Hematopoietic multipotent progenitor cell treated with erythropoietin and hydrocortisone succinate and interleukin-3 and kit ligand, for 17 days (in vitro differentiated cells): ENCODE measurements around the gene EIF6.

Source experiments
- DNase-seq: peaks from one replicate; pipeline ENCODE4 v3.0.0-alpha.2; 2015; ENCODE audit warnings: low spot score

Gene EIF6

DNA sequence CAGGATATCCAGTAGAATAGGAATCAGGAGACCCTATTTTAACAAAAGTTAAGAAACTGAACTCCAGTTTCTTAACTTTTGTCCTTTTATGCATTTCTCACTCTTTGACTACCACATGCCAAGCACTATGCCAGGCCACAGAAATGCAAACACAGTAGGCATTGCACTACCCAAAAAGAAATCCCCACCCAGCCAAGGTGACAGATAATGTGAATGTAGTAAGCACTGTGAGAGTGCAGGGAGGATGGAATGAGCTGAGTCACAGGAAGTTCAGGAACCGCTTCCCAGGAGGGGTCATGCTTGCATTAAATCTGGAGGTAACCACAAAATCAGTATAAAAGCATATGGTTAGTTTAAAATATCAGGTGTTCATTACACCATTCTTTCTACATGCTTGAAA lies 27.7 kb upstream of the EIF6 start:
- DNase-seq: no peak

GRCh38 chr20:35311822-35312221 lies 27.2 kb upstream of the EIF6 start:
- DNase-seq: no peak

DNA sequence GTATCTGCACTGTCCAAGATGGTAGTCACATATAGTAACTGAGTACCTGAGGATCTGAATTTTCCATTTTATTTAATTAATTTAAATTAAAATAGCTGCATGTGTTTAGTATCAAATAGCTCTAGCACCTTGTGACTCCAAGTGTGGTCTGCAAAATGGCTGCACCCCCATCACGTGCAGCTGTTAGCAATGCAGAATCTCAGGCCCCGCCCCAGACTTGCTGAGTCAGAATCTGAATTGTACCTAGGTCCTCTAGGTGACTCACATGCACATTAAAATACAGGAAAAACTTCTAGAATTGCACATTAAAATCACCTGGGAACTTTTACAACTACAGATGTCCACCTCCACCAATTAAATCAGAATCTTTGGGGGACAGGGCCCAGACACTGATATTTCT lies 26.8 kb upstream of the EIF6 start:
- DNase-seq: no peak

- DNase-seq: no peak
These were observed 23.4 kb upstream of the EIF6 start for GRCh38 chr20:35307666-35308653.

GRCh38 chr20:35306931-35307517 lies 22.5 kb upstream of the EIF6 start:
- peak; percentile 32 for DNase-seq

DNA sequence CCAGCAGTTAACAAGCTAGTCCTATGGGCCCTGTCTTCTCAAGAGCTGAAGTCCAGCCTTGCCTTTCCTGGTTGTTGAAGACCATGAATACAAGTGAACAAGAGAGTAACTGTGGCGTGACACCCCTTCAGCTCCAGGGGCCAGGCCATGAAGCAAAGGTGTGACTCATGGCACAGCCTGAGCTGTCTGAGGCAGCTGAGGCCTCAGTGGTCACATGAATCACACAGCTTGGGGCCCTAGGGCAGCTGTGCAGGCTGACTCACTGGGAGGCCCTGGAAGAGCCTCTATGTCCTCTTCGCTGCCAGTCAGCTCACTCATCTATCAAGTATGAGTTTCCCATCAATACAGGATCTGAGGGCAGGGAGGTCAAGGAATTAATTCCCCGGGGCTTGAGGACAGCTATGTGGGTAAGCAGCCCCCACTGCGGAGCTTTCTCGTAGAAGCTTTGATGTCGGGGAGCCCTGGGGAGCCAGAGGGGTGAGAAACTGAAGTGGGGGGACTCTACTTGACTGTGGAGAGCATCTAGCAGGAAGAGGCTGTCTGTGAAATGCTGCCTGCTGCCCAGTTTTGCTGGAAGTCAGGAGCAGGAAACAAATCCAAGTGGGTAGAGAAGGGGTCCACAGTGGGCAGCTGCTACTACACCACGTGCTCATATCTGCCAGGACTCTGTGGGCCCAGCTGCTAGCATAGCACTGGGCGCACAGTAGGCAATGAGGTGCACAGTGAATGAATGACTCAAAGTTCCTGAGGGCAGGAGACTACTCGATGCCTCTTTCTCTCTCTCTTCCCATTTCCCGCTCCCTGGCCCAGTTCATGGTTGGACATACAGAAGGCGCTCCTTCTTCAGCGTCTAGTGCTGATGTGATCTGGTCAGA lies 21.3 kb upstream of the EIF6 start:
- peak; percentile 13 for DNase-seq

- no peak for DNase-seq
These were observed 20.4 kb upstream of the EIF6 start for GRCh38 chr20:35304956-35305355.

GRCh38 chr20:35303735-35304491 lies 19.3 kb upstream of the EIF6 start:
- DNase-seq: peak; percentile 82

GRCh38 chr20:35303382-35303734 lies 18.8 kb upstream of the EIF6 start:
- DNase-seq: no peak

DNA sequence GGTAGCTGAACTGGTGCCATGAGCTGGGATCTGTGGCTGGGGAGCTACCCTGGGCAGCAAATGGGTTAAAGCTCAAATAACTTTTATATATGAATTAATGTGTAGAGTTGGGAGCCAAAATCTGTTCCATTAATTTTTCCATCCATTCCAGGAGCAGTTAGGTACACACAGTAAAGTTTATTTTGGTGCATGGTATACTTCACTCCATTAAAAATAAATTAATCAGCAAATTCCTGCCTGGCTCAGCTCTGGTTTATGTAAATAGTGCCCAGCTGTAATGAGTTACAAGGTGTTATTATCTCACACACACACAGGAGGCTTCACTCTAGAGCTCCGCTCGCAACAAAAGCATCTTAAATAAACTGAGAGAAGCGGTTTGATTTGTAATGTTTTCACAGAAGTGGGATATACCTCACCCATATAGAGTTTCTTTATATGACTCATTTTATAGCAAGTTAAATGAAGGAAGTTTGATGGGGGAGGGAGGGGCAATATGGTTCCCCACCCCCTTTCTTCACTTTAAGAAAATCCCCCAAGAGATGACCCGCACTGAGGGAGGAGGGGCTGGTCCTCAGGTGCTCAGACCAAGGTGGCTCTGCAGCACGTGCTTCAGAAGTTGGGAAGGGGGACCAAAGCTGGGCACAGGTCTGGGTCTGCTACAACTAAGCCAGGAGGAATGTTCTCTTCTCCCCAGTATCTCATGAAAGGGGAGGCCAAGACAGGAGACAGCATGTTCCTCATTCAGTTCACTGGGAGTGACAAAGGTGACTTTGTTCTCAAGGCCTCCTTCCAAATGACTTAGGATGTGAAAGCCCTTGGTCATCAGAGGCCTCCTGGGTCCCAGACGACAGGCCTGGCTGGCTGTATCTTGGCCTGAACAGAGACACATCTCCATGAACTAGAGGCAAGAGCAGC lies 18.1 kb upstream of the EIF6 start:
- DNase-seq: no peak

DNA sequence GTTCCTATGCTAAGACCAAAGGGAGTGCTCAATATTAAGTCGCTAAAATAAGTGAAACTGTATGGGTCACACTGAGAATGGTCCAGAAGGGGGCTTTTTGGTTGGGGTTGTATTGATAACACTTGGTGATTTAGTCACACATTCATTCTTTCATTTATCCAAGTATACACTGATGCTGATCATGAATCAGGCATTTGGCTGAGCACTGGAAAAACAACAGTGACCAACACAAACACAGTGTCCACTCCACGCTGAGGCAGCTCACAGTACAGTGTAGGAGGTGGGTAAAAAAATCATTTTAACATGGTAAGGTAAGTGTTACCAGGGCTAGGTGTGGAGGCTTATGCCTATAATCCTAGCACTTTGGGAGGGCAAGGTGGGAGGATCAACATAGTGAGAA lies 16.9 kb upstream of the EIF6 start:
- no peak for DNase-seq

DNA sequence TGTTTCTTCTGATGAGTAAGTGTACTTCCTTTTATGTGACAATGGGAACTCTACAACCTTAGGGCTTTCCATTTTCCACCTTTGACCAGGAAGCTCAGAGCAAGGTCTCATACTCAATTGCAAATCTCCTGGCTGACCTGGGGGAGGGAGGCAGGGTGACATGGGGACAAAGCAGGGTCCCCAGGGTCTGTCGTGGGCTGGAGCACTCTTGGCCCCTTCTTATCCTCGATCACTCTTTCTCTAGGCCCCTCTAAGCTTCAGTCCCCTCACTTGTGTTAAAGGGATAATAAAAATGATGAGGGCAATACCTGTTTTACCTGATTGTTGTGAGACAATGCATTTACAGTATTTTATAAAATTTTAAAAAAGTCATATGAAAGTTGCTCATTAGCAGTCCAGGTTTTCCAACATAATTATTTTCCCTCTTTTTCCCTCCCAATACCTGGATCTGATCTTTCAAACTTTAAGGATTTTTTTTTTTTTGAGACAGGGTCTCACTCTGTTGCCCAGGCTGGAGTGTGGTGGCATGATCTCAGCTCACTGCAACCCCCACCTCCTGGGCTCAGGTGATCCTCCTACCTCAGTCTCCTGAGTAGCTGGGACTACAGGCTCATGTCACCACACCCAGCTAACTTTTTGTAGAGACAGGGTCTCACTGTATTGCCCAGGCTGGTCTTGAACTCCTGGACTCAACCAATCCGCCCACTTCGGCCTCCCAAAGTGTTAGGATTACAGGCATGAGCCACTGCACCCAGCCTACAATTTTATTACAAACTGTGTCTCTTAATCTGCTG lies 16.1 kb upstream of the EIF6 start:
- DNase-seq: no peak

DNA sequence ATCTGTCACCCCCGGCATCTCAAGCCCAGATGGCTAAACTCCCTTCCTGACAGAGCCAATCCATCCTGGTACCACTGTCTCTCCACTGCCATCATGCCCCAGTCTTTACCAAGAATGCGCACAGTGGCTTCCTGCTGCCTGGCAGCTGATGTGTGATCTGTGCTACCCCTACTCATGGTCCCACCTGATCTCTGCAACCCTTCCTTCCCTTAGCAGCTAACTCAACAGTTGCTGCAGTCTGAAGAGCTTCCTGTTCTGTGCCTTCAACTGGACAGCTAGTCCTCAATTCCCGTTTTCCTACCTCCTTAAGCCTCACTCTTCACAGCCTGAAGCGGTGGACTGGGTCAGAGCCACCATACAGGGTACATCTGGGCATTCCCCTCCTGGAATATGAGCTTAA lies 15.2 kb upstream of the EIF6 start:
- DNase-seq: no peak

DNA sequence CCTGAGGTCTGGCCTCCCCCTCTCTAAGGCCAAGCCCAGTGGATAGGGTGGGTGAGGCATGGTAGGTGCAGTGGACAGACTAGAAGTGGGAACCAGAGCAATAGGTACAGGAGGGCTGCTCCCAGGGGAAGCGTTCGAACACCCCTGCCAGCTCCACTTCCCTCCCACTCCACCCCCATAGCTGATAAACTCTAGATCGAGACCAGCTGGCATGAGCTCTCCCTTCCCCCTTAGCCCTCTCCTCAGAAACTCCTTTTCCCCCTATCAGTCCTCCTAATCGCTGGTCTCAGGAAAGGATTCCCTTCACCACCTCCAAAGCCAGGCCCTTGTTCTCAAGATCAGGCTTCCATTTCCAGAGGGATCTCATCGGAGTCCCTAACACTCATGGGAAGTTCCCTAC lies 13.7 kb upstream of the EIF6 start:
- DNase-seq: no peak

GRCh38 chr20:35297740-35298139 lies 13.2 kb upstream of the EIF6 start:
- DNase-seq: no peak

GRCh38 chr20:35297155-35297554 lies 12.6 kb upstream of the EIF6 start:
- no peak for DNase-seq

DNA sequence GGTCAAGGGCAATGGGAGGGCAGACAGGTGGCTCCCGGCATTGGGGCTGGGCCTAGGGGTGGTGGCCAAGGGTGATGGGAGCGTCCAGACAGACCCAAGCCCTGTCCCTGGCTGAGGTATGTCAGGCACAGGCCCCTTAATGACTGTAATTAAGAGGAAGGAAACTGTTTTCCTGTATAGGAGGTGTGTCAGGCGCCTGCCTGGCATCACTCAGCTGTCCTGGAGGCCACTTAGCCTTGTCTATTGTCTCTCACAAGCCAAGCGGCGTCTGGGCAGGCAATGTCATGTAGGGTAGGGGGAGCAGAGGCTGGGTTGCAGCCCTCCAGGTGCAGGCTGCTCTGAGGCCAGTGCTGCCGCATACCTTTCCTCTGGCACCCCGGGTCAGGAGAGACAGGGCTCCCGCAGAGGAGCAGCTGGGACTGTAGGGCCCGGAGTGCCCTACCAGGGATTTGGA lies 11.6 kb upstream of the EIF6 start:
- DNase-seq: no peak

DNA sequence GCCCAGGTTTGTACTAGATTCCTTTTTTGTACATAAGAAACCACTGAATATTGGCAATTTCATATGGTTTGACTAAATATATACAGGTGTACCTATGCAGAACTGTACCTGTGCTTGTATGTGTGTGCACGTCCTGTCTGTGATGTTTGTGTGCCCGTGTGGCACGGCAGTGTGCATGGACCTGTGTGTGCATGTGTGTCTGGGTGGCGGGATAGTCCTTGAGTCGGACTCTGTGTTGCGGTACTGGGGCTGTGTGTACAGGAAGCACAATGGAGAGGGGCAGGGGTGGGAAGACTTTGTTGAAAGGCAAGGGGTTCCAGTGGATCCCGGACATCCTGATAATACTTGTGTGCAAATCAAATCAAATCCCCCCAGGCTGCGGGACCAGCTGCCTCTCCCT lies 11.1 kb upstream of the EIF6 start:
- no peak for DNase-seq

- DNase-seq: no peak
These were observed 10.5 kb upstream of the EIF6 start for GRCh38 chr20:35295058-35295457.

DNA sequence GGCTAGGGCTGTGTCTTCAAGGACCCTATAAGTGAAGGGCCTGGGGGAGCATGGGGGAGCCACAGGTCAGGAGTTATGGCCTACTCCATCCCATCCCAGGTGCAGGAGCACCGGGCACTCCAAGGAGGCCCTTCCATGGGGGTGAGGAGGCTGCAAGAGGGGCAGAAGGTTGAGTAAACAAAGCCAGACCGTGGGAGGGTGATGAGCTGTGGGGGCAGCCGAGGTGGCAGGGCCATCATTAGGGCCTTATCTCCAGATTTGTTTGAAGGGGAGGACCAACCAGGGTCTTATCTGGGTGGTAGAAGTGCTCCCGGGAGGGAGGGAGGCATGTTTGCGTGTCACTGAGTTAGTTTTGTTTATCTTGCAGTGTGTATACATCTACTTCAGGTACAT lies 9.7 kb upstream of the EIF6 start:
- DNase-seq: no peak
